NCI-H69 (cell line): ENCODE data around the gene CD8B.

Experiments used
- DNase-seq: peaks from one replicate; lab custom pipeline; 2025; lab: John Stamatoyannopoulos, UW

CD8B gene

GRCh38 chr2:86774862-86775261 lies 86.8 kb downstream of the CD8B start:
- DNase-seq = no peak

- DNase-seq = no peak
Measured at GRCh38 chr2:86772611-86773010, 89.1 kb downstream of the CD8B start.

GRCh38 chr2:86770816-86771301 lies 90.8 kb downstream of the CD8B start:
- DNase-seq = no peak

GRCh38 chr2:86769838-86770237 lies 91.8 kb downstream of the CD8B start:
- DNase-seq = no peak

- DNase-seq = no peak
Measured at GRCh38 chr2:86768189-86768949, 93.3 kb downstream of the CD8B start.
